Panc1 (cell line): Measurements from ENCODE around the gene RAB40B. TPM values are rescaled to one million over a fixed set of nuclear protein-coding genes. Genes with fewer than 3 reads are reported as not detected.

Experiments used
- ATAC-seq: fragments of 200-7000 bp; cut with Tn5 transposase; 2 replicates; pipeline ENCODE4 v1.9.1; 2020; ENCODE audit warnings: mild to moderate bottlenecking, moderate library complexity
- BruUV-seq: library from RNA; stranded (reverse); fragments of 400-500 nt; replicated peaks from 2 replicates; lab custom pipeline; 2021; lab: Mats Ljungman, UMichigan
- CTCF ChIA-PET: fragments of 300-600 bp; sonication (Branson Sonifier 250); formaldehyde crosslinking; loops from one replicate; lab custom pipeline; 2022; ENCODE audit warnings: antibody characterized with exemption; lab: Charles Lee
- POLR2A ChIA-PET: fragments of 300-600 bp; sonication (Branson Sonifier 250); formaldehyde crosslinking; loops from one replicate; lab custom pipeline; 2022; ENCODE audit warnings: antibody characterized with exemption; lab: Charles Lee
- DNase-seq: peaks from one replicate; pipeline ENCODE4 v3.0.0-alpha.2; 2010; ENCODE audit warnings: low read depth, low spot score
- H3K27ac ChIP-seq: 2 replicates; pipeline ENCODE4 v1.5.1; 2011; ENCODE audit warnings: mild to moderate bottlenecking, low read length, inconsistent platforms
- H3K27me3 ChIP-seq: fragments of 200-500 bp; sonication (Bioruptor generic); 2 replicates; pipeline ENCODE4 v1.6.0; 2014; ENCODE audit warnings: low read length, inconsistent platforms; ENCODE audit not compliant: control insufficient read depth, insufficient read depth
- H3K36me3 ChIP-seq: fragments of 200-500 bp; sonication (Bioruptor generic); 2 replicates; pipeline ENCODE4 v1.5.1; 2014; ENCODE audit warnings: inconsistent platforms, mild to moderate bottlenecking, low read length, moderate library complexity; ENCODE audit not compliant: control insufficient read depth, insufficient read depth
- H3K4me1 ChIP-seq: 2 replicates; pipeline ENCODE4 v1.5.1; 2011; ENCODE audit warnings: inconsistent platforms, mild to moderate bottlenecking, low read length, moderate library complexity; ENCODE audit not compliant: control insufficient read depth, insufficient read depth
- H3K4me3 ChIP-seq, 2 experiments: 2 replicates each; pipeline ENCODE4 v1.5.1; 2011 to 2012; ENCODE audit warnings: low read depth in 2 of 2, low read length in 2 of 2, mild to moderate bottlenecking in 2 of 2, inconsistent platforms in 1 of 2, moderate library complexity in 1 of 2
- H3K9me3 ChIP-seq: fragments of 200-500 bp; sonication (Bioruptor generic); 2 replicates; pipeline ENCODE4 v1.5.1; 2014; ENCODE audit warnings: low read depth, mild to moderate bottlenecking, inconsistent platforms, low read length, moderate library complexity; ENCODE audit not compliant: control insufficient read depth, insufficient read depth
- POLR2AphosphoS5 ChIP-seq: IDR thresholded peaks from 2 replicates; pipeline ENCODE4 v1.6.1; 2012; ENCODE audit warnings: mild to moderate bottlenecking, low read depth, low read length, moderate library complexity
- SIN3A ChIP-seq: IDR thresholded peaks from 2 replicates; pipeline ENCODE4 v1.6.1; 2012; ENCODE audit warnings: low read depth, mild to moderate bottlenecking, low read length, moderate library complexity, borderline replicate concordance; ENCODE audit not compliant: insufficient read depth
- TCF7L2 ChIP-seq: IDR thresholded peaks from 2 replicates; pipeline ENCODE4 v1.6.1; 2011; ENCODE audit warnings: mild to moderate bottlenecking, low read depth, low read length, inconsistent platforms
- in situ Hi-C: cut with HindIII; loops from 2 replicates; pipeline ENCODE4 v1.10.0; 2016; ENCODE audit warnings: low sequenced_read_pairs, low pct_unique_long_range_greater_than_20kb
- intact Hi-C: fragments of 100-400 bp; cut with micrococcal nuclease; formaldehyde crosslinking; loops from one replicate; pipeline ENCODE4 v1.10.0; 2022; ENCODE audit not compliant: unreplicated experiment
- total RNA-seq: library from RNA; stranded (reverse); gene quantifications from one replicate; pipeline ENCODE4 v1.2.1, GENCODE V29; 2021; ENCODE audit not compliant: unreplicated experiment
- TF ChIP-seq, protein P1 (sequence below), 2 experiments: IDR thresholded peaks; 2 replicates each; pipeline ENCODE4 v1.6.1; 2011 to 2012; ENCODE audit warnings: low read depth in 2 of 2, control low read depth in 1 of 2, low read length in 1 of 2, mild to moderate bottlenecking in 1 of 2, moderate library complexity in 1 of 2; ENCODE audit not compliant: insufficient read depth in 1 of 2
- TF ChIP-seq, protein P2 (sequence below): fragments of 450-650 bp; IDR thresholded peaks from 2 replicates; pipeline ENCODE4 v1.5.1; 2017; ENCODE audit warnings: mild to moderate bottlenecking

Gene RAB40B
- total RNA-seq, 1 experiment from 2014 or later: 7.1 TPM

DNA sequence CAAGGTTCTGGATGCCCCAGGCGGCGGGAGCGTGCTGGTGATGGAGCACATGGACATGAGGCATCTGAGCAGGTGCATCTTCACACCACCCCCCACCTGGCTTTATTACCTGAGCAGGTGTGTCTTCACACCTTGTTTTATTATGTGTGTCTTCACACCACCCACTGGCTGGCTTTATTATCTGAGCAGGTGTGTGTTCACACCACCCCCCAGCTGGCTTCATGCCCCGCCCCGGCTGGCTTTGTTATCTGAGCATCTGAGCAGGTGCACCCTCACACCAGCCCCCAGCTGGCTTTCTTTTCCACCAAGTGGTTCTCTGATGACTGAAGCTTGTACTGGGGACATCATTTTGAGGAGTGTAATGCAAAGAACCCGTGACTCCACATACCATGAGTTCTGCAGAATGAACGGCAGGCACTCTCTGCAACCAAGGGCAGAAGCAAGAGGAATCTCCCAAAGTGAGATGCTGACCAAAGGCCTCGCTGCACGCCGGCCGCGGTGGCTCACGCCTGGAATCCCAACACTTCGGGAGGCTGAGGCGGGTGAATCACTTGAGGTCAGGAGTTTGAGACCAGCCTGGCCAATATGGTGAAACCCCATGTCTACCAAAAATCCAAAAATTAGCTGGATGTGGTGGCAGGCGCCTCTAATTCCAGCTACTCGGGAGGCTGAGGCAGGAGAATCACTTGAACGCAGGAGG, 20.6 kb upstream of the RAB40B start:
- Histone ChIP-seq H3K27ac (no peak overlapping the region), H3K9me3 (no peaks in the 10 kb centered on the region), H3K36me3 (no peaks in the 10 kb centered on the region), H3K4me3 (no peak overlapping the region), H3K4me1 (peaks cover 3% of the 10 kb centered on the region; the same call in 1 of the 2 replicates), H3K27me3 (no peaks in the 10 kb centered on the region)
- intact Hi-C loops: no loop called here
- ChIA-PET CTCF (no interaction called here), POLR2A (no interaction called here)
- TF ChIP-seq TCF7L2 (no peak), POLR2AphosphoS5 (no peak), SIN3A (no peak)
- TF ChIP-seq, protein P1, sequence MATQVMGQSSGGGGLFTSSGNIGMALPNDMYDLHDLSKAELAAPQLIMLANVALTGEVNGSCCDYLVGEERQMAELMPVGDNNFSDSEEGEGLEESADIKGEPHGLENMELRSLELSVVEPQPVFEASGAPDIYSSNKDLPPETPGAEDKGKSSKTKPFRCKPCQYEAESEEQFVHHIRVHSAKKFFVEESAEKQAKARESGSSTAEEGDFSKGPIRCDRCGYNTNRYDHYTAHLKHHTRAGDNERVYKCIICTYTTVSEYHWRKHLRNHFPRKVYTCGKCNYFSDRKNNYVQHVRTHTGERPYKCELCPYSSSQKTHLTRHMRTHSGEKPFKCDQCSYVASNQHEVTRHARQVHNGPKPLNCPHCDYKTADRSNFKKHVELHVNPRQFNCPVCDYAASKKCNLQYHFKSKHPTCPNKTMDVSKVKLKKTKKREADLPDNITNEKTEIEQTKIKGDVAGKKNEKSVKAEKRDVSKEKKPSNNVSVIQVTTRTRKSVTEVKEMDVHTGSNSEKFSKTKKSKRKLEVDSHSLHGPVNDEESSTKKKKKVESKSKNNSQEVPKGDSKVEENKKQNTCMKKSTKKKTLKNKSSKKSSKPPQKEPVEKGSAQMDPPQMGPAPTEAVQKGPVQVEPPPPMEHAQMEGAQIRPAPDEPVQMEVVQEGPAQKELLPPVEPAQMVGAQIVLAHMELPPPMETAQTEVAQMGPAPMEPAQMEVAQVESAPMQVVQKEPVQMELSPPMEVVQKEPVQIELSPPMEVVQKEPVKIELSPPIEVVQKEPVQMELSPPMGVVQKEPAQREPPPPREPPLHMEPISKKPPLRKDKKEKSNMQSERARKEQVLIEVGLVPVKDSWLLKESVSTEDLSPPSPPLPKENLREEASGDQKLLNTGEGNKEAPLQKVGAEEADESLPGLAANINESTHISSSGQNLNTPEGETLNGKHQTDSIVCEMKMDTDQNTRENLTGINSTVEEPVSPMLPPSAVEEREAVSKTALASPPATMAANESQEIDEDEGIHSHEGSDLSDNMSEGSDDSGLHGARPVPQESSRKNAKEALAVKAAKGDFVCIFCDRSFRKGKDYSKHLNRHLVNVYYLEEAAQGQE (IDR thresholded peaks at IDR 0.05; ENCODE audit: insufficient read depth in 1 of 2, low read depth in 2 of 2, low read length in 1 of 2): no peak
- TF ChIP-seq, protein P2, sequence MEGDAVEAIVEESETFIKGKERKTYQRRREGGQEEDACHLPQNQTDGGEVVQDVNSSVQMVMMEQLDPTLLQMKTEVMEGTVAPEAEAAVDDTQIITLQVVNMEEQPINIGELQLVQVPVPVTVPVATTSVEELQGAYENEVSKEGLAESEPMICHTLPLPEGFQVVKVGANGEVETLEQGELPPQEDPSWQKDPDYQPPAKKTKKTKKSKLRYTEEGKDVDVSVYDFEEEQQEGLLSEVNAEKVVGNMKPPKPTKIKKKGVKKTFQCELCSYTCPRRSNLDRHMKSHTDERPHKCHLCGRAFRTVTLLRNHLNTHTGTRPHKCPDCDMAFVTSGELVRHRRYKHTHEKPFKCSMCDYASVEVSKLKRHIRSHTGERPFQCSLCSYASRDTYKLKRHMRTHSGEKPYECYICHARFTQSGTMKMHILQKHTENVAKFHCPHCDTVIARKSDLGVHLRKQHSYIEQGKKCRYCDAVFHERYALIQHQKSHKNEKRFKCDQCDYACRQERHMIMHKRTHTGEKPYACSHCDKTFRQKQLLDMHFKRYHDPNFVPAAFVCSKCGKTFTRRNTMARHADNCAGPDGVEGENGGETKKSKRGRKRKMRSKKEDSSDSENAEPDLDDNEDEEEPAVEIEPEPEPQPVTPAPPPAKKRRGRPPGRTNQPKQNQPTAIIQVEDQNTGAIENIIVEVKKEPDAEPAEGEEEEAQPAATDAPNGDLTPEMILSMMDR: no peak
- DNase-seq (no peak), ATAC-seq (no peak)
- in situ Hi-C loops: no loop called here
- BruUV-seq: no TSS peak

GRCh38 chr17:82716203-82717010, 17.9 kb upstream of the RAB40B start, which contains the start of gene FN3KRP:
Gene FN3KRP (plus strand): TSS chr17:82716706. CDS start chr17:82716756, 50 bp downstream.
- Histone ChIP-seq H3K4me3 (peak within 1 kb of the TSS; percentile 79 to 91), H3K36me3 (no peaks in the 10 kb centered on the region), H3K27ac (peak within 1 kb of the TSS; percentile 74), H3K4me1 (peaks cover 3% of the 10 kb centered on the region; the same call in 1 of the 2 replicates), H3K9me3 (no peaks in the 10 kb centered on the region), H3K27me3 (no peaks in the 10 kb centered on the region)
- in situ Hi-C loops: no loop called here
- no TSS peak for BruUV-seq
- DNase-seq (peak; percentile 55), ATAC-seq (peak; percentile 93)
- ChIA-PET CTCF (interaction anchor here (0.8 kb wide), 1 partner anchor 49 kb away, joined by 11 read pairs; no protein-coding TSS in a partner anchor), POLR2A (interaction anchor here (0.6 kb wide), 1 partner anchor 65 kb away, joined by 5 read pairs; no protein-coding TSS in a partner anchor)
- TF ChIP-seq POLR2AphosphoS5 (peak; percentile 83), SIN3A (peak; percentile 92; the same call in 1 of the 2 replicates)
- TF ChIP-seq, protein P1 (IDR thresholded peaks at IDR 0.05; ENCODE audit: insufficient read depth in 1 of 2, low read depth in 2 of 2, low read length in 1 of 2): 0 out of 4 replicates have a peak, but pooled peaks of 1 of the 2 experiments have one; percentile 35
- TF ChIP-seq, protein P2: no peak
- intact Hi-C loops: no loop called here
